HG03521 (cell line): ENCODE results near the gene RAD51AP2.

Source experiments
- ATAC-seq: cut with Tn5 transposase; IDR thresholded peaks from one replicate; pipeline ENCODE4 v1.9.1; 2021; ENCODE audit warnings: mild to moderate bottlenecking, moderate library complexity; ENCODE audit not compliant: unreplicated experiment

Gene RAD51AP2

DNA sequence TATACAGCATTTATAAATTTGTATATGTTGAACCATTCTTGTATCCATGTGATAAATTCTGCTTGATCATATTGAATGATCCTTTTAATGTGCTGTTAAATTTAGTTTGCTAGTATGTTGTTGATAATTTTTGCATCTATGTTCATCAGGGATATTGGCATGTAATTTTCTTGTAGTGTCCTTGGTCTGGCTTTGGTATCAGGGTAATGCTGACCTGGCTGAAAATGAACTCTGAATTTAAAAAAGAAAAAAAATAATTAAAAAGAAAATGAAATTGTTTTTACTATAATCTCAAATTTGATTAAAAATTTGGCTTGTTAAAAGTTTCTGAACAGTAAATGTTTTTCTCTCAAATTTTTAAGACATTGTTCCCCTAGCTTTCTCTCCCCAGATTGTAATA lies 46.3 kb downstream of the RAD51AP2 start:
- no peak for ATAC-seq

DNA sequence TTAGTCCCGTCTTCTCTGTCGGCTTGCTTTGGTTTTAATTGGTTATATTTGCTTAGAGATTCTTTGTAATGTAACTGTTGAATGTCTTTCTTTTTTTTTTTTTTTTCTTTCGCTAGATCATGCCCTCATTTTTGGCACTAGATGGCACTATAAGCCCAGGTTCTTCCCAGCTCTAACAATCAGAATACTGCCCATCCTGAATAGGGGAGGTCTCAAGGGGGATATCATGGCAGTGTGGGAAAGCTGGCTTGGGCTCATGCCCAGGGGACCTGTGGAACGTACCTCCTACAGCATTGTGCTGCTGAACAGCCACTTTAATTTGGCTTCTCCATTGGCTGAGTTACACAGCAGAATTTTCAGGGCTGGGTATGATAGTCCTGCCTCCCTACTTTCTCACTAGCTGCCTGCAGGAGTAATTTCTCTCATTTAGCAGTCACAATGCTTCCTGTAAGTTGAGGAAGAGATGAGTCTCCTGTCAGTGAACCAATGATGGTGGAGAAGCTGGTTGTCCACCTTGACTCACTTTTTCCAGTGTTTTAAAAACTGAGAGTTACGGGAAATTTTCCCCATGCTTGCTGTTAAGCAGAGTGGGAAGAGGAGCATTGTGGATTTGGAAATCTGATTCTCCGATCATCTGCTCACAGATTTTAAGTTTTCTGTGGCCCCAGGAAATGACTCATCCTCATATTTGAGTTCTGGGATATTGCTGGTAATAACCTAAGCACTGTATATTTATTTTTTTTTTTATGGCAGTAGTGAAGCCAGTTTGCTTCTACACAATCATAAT lies 47.2 kb downstream of the RAD51AP2 start:
- no peak for ATAC-seq

DNA sequence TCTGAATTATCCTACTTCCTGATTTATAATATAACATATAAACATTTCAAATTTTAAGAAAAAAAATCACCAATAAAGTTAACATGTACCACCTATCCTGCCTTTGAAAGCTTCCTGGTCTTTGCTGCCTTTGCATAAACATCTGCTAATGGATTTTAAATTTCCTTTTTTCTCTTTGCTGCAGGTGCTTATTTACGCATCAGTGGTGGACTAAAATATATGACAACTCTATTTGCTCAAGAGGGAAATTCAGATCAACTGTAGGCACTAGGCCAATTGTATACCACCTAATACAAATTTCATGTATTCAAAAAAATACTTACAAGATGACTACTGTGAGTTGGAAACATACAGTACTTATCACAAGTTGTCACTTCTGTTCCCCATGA lies 57.2 kb downstream of the RAD51AP2 start:
- ATAC-seq, result no peak
